IPS-15b (cell line): Measurements from ENCODE around the gene ETS1.

Experiments
- H3K27me3 ChIP-seq: one replicate; pipeline ENCODE4 v1.6.1; 2013; ENCODE audit warnings: low read length; ENCODE audit not compliant: control insufficient read depth, insufficient read depth
- H3K36me3 ChIP-seq: one replicate; pipeline ENCODE4 v1.6.1; 2013; ENCODE audit warnings: low read length; ENCODE audit not compliant: control insufficient read depth, insufficient read depth
- H3K4me1 ChIP-seq: one replicate; pipeline ENCODE4 v1.6.1; 2013; ENCODE audit warnings: mild to moderate bottlenecking, low read length; ENCODE audit not compliant: control insufficient read depth, insufficient read depth
- H3K4me3 ChIP-seq: one replicate; pipeline ENCODE4 v1.5.1; 2013; ENCODE audit warnings: low read depth, low read length
- H3K9ac ChIP-seq: one replicate; pipeline ENCODE4 v1.6.1; 2013; ENCODE audit warnings: low read depth, mild to moderate bottlenecking, low read length
- H3K9me3 ChIP-seq: one replicate; pipeline ENCODE4 v1.6.1; 2013; ENCODE audit warnings: mild to moderate bottlenecking, low read length; ENCODE audit not compliant: control insufficient read depth, insufficient read depth

ETS1 gene

GRCh38 chr11:128525411-128526243 lies 61.7 kb downstream of the ETS1 start:
- H3K9ac ChIP-seq, result no peak overlapping the region
- no peaks in the 10 kb centered on the region for H3K9me3 ChIP-seq
- no peak overlapping the region for H3K4me3 ChIP-seq
- H3K36me3 ChIP-seq, result no peaks in the 10 kb centered on the region
- peaks cover 70% of the 10 kb centered on the region for H3K27me3 ChIP-seq
- peaks cover 4% of the 10 kb centered on the region for H3K4me1 ChIP-seq

DNA sequence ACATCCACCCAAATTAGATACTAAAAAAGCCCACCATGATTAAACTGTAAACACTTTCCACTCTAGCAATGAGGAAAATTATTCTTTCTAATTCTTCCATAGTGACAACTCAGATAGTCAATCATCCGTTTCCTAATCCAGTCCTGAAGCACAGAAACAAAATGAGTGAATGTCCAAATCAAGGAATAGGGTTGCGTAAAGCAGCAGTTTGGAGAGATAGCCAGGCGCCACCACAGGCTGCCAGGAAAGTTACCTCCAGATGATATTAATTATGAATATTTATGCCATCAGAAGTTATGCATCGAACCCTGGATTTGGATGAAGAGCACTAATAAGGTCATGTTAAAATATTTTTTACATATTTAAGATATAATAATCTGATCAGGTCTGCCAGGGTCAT lies 63.2 kb downstream of the ETS1 start:
- H3K9me3 ChIP-seq, result no peaks in the 10 kb centered on the region
- no peak overlapping the region for H3K9ac ChIP-seq
- H3K4me1 ChIP-seq, result peaks cover 4% of the 10 kb centered on the region
- H3K36me3 ChIP-seq, result no peaks in the 10 kb centered on the region
- no peak overlapping the region for H3K4me3 ChIP-seq
- peaks cover 63% of the 10 kb centered on the region for H3K27me3 ChIP-seq

- no peaks in the 10 kb centered on the region for H3K36me3 ChIP-seq
- H3K9ac ChIP-seq, result no peak overlapping the region
- H3K4me1 ChIP-seq, result peaks cover 4% of the 10 kb centered on the region
- no peaks in the 10 kb centered on the region for H3K9me3 ChIP-seq
- no peak overlapping the region for H3K4me3 ChIP-seq
- peaks cover 60% of the 10 kb centered on the region for H3K27me3 ChIP-seq
Observed at GRCh38 chr11:128523641-128524040, 63.7 kb downstream of the ETS1 start.

- Histone ChIP-seq H3K4me3 (peak overlapping the region; percentile 63), H3K9me3 (no peaks in the 10 kb centered on the region), H3K27me3 (peaks cover 61% of the 10 kb centered on the region), H3K9ac (no peak overlapping the region), H3K4me1 (peaks cover 4% of the 10 kb centered on the region), H3K36me3 (no peaks in the 10 kb centered on the region)
Observed at GRCh38 chr11:128522943-128523518, 64.3 kb downstream of the ETS1 start.

- Histone ChIP-seq H3K27me3 (peaks cover 54% of the 10 kb centered on the region), H3K9me3 (no peaks in the 10 kb centered on the region), H3K36me3 (no peaks in the 10 kb centered on the region), H3K9ac (peak overlapping the region; percentile 32), H3K4me1 (peaks cover 4% of the 10 kb centered on the region), H3K4me3 (peak overlapping the region; percentile 86)
Observed at GRCh38 chr11:128522055-128522942, 65.1 kb downstream of the ETS1 start.

- Histone ChIP-seq H3K9ac (peak overlapping the region; percentile 32), H3K4me3 (peak overlapping the region; percentile 86), H3K4me1 (peaks cover 4% of the 10 kb centered on the region), H3K27me3 (peaks cover 48% of the 10 kb centered on the region), H3K36me3 (no peaks in the 10 kb centered on the region), H3K9me3 (no peaks in the 10 kb centered on the region)
Observed at GRCh38 chr11:128521682-128522054, 65.7 kb downstream of the ETS1 start.

DNA sequence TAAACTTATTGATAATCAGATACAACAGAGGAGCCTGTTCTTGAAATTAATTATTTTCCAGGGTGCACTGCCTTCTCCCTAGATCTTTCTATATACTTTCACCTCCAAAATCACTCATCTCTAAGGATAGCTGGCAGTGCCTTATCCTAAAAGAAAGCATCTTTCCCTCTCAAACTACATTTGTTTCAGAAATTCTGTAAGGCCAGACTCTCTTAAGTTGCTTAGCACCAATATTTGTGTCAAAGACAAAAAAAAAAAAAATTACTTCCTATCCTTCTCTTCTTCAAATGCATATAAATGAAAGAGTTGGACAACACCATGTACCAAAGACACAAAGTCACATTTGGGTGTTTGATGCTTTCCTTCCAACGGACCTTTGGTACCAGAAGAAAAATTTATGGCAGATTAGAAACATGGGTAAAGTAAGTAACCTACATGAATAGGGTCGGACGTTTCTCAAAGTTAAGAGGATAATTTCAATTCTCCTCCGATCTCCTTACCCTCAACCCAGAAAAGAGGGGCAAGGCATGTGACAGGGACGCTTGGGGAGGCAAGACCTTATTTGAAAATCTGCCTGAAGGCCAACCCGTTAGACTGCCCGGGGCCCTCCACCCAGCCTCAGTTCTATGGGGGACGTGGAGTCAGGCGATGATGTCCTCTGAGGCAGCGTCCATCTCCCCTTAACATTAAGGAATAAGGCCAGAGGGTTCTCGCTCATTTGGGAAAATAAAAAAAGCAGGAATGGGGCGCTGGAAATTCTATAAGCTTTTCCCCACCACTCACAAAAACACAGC lies 66.3 kb downstream of the ETS1 start:
- peaks cover 45% of the 10 kb centered on the region for H3K27me3 ChIP-seq
- peaks cover 4% of the 10 kb centered on the region for H3K4me1 ChIP-seq
- no peaks in the 10 kb centered on the region for H3K9me3 ChIP-seq
- no peaks in the 10 kb centered on the region for H3K36me3 ChIP-seq
- H3K9ac ChIP-seq, result no peak overlapping the region
- H3K4me3 ChIP-seq, result peak overlapping the region; percentile 86

- Histone ChIP-seq H3K9me3 (no peaks in the 10 kb centered on the region), H3K4me3 (no peak overlapping the region), H3K4me1 (no peaks in the 10 kb centered on the region), H3K36me3 (no peaks in the 10 kb centered on the region), H3K27me3 (peaks cover 45% of the 10 kb centered on the region), H3K9ac (no peak overlapping the region)
Observed at GRCh38 chr11:128520206-128520887, 67.0 kb downstream of the ETS1 start.

DNA sequence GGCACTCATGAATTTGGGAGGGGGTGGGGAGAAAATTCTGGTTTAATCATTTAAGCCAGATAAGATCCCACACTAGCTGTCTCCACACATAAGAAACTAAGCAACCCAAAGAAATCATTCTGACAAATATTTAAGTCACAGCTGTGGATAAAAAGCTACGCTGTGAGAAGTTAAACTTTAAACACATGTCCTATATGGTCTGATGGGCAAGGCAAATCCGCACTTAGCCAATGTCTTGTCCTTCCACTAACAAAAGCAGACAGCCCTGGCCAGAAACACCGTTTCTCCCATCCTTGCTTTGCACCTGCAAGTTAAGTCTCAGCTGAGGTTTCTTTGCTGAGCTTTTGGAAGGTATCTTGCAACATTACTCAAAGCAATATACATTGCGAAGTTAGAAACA lies 68.0 kb downstream of the ETS1 start:
- Histone ChIP-seq H3K9ac (no peak overlapping the region), H3K36me3 (no peaks in the 10 kb centered on the region), H3K4me3 (no peak overlapping the region), H3K9me3 (no peaks in the 10 kb centered on the region), H3K4me1 (peaks cover 2% of the 10 kb centered on the region), H3K27me3 (peaks cover 39% of the 10 kb centered on the region)

DNA sequence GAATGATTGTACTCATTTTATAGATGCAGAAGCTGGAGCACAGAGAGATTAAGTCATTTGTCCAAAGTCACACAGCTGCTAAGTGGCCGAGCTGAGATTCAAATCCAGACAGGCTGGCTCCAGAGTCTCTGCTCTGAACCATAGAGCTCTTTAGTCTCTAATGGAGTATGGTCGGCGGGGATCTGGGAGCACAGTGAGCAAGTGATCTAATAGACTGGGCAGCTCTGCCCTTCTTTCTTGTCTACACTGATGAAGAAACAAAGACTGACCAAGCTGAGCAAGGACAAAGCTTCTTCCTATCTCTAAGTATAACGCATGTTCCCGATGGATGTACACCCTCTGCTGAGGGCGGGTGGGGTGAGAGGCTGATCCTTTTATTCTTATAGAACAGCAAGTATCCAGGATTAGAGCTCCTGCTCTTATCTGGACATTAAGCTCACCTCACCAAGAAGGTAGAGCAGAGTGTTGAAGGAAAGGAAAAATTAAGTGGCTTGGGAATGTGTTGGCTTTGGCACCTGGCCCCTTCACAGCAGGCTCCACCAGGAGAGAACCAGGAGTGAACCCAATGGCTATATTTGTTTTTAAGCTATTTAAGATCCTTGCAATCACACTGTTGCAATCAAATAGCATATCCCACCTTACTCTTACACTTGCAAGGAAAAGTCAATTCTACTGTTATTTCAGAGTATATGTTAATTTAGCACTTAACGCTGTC lies 68.7 kb downstream of the ETS1 start:
- Histone ChIP-seq H3K4me3 (no peak overlapping the region), H3K9me3 (no peaks in the 10 kb centered on the region), H3K36me3 (no peaks in the 10 kb centered on the region), H3K4me1 (peaks cover 3% of the 10 kb centered on the region), H3K27me3 (peaks cover 33% of the 10 kb centered on the region), H3K9ac (no peak overlapping the region)
